Measurements from ENCODE around the gene STRN3. TPM values are rescaled to one million over a fixed set of nuclear protein-coding genes. Genes with fewer than 3 reads are reported as not detected.

Gene STRN3
- total and polyA plus RNA-seq, 2 of the 8 experiments (the other 6 are each of a cell fraction or from before 2014, with no cell fraction given): 8.7 to 38.1 TPM

DNA sequence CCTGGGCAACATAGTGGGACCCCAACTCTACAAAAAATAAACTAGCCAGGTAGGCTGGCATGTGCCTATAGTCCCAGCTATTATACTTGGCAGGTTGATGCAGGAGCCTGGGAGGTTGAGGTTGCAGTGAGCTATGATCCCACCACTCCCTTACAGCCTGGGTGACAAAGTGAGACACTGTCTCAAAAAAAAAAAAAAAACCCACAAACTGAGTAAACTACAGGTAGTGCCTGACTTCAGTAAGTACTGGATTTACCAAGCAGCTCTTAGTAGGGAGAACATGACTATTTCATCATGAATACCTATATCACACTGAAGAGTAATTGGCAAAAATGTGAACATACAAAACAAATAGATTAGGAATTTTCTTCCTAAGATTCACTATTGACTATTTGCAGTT, 33.1 kb downstream of the STRN3 start:
- Histone ChIP-seq H4K8ac (ENCODE audit: extremely low read depth, insufficient read depth, low read length) (no peak overlapping the region), H3K4me2 (ENCODE audit: insufficient read depth in 1 of 2, low read depth in 2 of 2, low read length in 2 of 2) (no peak overlapping the region), H3K79me2 (ENCODE audit: control insufficient read depth in 1 of 2, insufficient read depth in 2 of 2, low read length in 2 of 2) (peaks cover 3 to 94% of the 10 kb centered on the region in 2 experiments), H2BK12ac (ENCODE audit: low read depth, low read length) (no peak overlapping the region), H4K5ac (ENCODE audit: insufficient read length, low read depth, low read length) (no peak overlapping the region), H3K4me3 (ENCODE audit: extremely low read depth in 1 of 4, insufficient read depth in 2 of 4, low read depth in 3 of 4, low read length in 4 of 4) (no peak overlapping the region), H2AK5ac (ENCODE audit: low read depth, low read length) (no peak overlapping the region), H3K27ac (ENCODE audit: low read depth, low read length) (no peak overlapping the region), H3K36me3 (ENCODE audit: control insufficient read depth in 2 of 4, insufficient read depth in 4 of 4, low read length in 3 of 4) (no peaks in the 10 kb centered on the region), H3K4me1 (replicated peaks in 1 of 4; ENCODE audit: control insufficient read depth in 3 of 4, insufficient read depth in 4 of 4, low read length in 3 of 4) (peaks cover 4 to 16% (median 6%) of the 10 kb centered on the region in 4 experiments; a peak in 5 of 7 replicates), H2BK15ac (ENCODE audit: low read length) (no peak overlapping the region), H3K9ac (replicated peaks in 1 of 4; ENCODE audit: extremely low read depth in 1 of 4, low read depth in 3 of 4, low read length in 3 of 4) (no peak overlapping the region), H3K9me3 (ENCODE audit: insufficient read depth in 2 of 2, low read depth in 1 of 2, low read length in 1 of 2) (no peaks in the 10 kb centered on the region), H2BK20ac (ENCODE audit: low read length) (no peak overlapping the region), H2BK5ac (ENCODE audit: low read depth, low read length) (no peak overlapping the region), H3K18ac (ENCODE audit: extremely low read depth, low read length) (no peak overlapping the region), H3K56ac (replicated peaks; ENCODE audit: insufficient read length, low read depth, low read length) (no peak overlapping the region), H3K23me2 (ENCODE audit: low read depth, low read length) (no peaks in the 10 kb centered on the region), H3K23ac (ENCODE audit: insufficient read length) (no peak overlapping the region), H3K14ac (ENCODE audit: insufficient read length) (no peak overlapping the region), H3K79me1 (ENCODE audit: low read depth, low read length) (peaks cover 4% of the 10 kb centered on the region; the same call in 1 of the 2 replicates), H3K27me3 (replicated peaks in 1 of 4; ENCODE audit: control insufficient read depth in 3 of 4, extremely low read depth in 1 of 4, insufficient read depth in 3 of 4, low read length in 3 of 4) (no peaks in the 10 kb centered on the region), H2BK120ac (replicated peaks; ENCODE audit: low read depth, low read length) (no peak overlapping the region), H4K20me1 (replicated peaks in 1 of 2; ENCODE audit: control insufficient read depth in 1 of 2, insufficient read depth in 2 of 2, low read length in 2 of 2) (peaks cover 11 to 18% of the 10 kb centered on the region in 2 experiments), H2AFZ (ENCODE audit: low read length) (no peak overlapping the region), H3K4ac (replicated peaks; ENCODE audit: insufficient read length, low read depth, low read length) (no peak overlapping the region), H4K91ac (replicated peaks; ENCODE audit: insufficient read length, low read length) (no peak overlapping the region)
- TF ChIP-seq SP2 (IDR thresholded peaks at IDR 0.05; ENCODE audit: low read length) (no peak), POU5F1 (IDR thresholded peaks at IDR 0.05; ENCODE audit: low read depth, low read length) (no peak), SP1 (IDR thresholded peaks at IDR 0.05; ENCODE audit: low read depth, low read length) (no peak), RAD21 (IDR thresholded peaks at IDR 0.05 in 1 of 2, conservative IDR thresholded peaks at IDR 0.05 in 1 of 2; ENCODE audit: low read depth in 2 of 2, low read length in 2 of 2) (no peak), TAF7 (optimal IDR thresholded peaks at IDR 0.05; ENCODE audit: borderline replicate concordance, low read depth, low read length) (no peak), TEAD4 (IDR thresholded peaks at IDR 0.05; ENCODE audit: low read depth, low read length) (no peak), RBBP5 (IDR thresholded peaks at IDR 0.05; ENCODE audit: borderline replicate concordance, low read depth, low read length) (no peak), KDM1A (IDR thresholded peaks at IDR 0.05; ENCODE audit: borderline replicate concordance, low read length) (no peak), KDM4A (IDR thresholded peaks at IDR 0.05; ENCODE audit: low read depth, low read length, severe bottlenecking) (no peak), EZH2 (IDR thresholded peaks at IDR 0.05; ENCODE audit: low read depth, low read length, severe bottlenecking) (no peak), CBX5 (IDR thresholded peaks at IDR 0.05; ENCODE audit: low read depth, low read length) (no peak), ASH2L (IDR thresholded peaks at IDR 0.05; ENCODE audit: low read length) (no peak), BRCA1 (IDR thresholded peaks at IDR 0.05; ENCODE audit: low read depth, low read length) (no peak), RXRA (IDR thresholded peaks at IDR 0.05; ENCODE audit: insufficient read depth, low read depth, low read length) (no peak)
- FAIRE-seq (no peak), DNase-seq (ENCODE audit: low read depth in 1 of 2, low spot score in 2 of 2) (no peak)
- CTCF ChIA-PET (ENCODE audit: partially characterized antibody): no interaction called here
- POLR2A ChIA-PET (ENCODE audit: partially characterized antibody): no interaction called here

Measured in H1 (cell line).